RWPE1 (cell line): ENCODE measurements around the gene NGEF.

Source experiments
- CTCF ChIA-PET: fragments of 350-600 bp; sonication (Branson Sonifier 250); formaldehyde crosslinking; extraction: SDS; loops from one replicate; lab custom pipeline; 2021; lab: Yijun Ruan, JAX
- POLR2A ChIA-PET: fragments of 400-600 bp; formaldehyde crosslinking; extraction: SDS; loops from one replicate; lab custom pipeline; 2020; ENCODE audit warnings: antibody characterized with exemption; ENCODE audit not compliant: low non-redundant PET; lab: Yijun Ruan, JAX
- DNase-seq: peaks from one replicate; pipeline ENCODE4 v3.0.0; 2012; ENCODE audit warnings: low spot score
- H3K27ac ChIP-seq: fragments of 450-650 bp; 2 replicates; pipeline ENCODE4 v1.5.1; 2017
- CTCF ChIP-seq: fragments of 450-650 bp; conservative IDR thresholded peaks from 2 replicates; pipeline ENCODE4 v1.5.1; 2017; ENCODE audit warnings: low read depth, mild to moderate bottlenecking

The NGEF gene

GRCh38 chr2:232982926-232983668 is 30.0 kb downstream of the NGEF start:
- ChIA-PET CTCF (no interaction called here), POLR2A (no interaction called here)
- no peak for DNase-seq
- TF ChIP-seq CTCF = no peak
- H3K27ac ChIP-seq = peak overlapping the region; percentile 4; the same call in 1 of the 2 replicates

GRCh38 chr2:232981767-232982360 is 31.2 kb downstream of the NGEF start:
- ChIA-PET POLR2A (no interaction called here), CTCF (interaction anchor here (0.6 to 1.5 kb wide), 2 partner anchors 73 to 142 kb away, joined by 3 to 11 read pairs; no protein-coding TSS in a partner anchor)
- DNase-seq = no peak
- no peak for TF ChIP-seq CTCF
- 0 out of 2 replicates have a peak overlapping the region, but pooled peaks have one; percentile 21 for H3K27ac ChIP-seq

GRCh38 chr2:232981356-232981755 is 31.7 kb downstream of the NGEF start:
- H3K27ac ChIP-seq = 0 out of 2 replicates have a peak overlapping the region, but pooled peaks have one; percentile 21
- ChIA-PET CTCF (interaction anchor here (0.6 to 1.5 kb wide), 3 partner anchors 47 to 376 kb away, joined by 4 to 11 read pairs (median 5); no protein-coding TSS in a partner anchor), POLR2A (no interaction called here)
- no peak for TF ChIP-seq CTCF
- no peak for DNase-seq

GRCh38 chr2:232980683-232981082 is 32.4 kb downstream of the NGEF start:
- ChIA-PET CTCF (interaction anchor here (0.6 to 1.5 kb wide), 5 partner anchors 48 to 376 kb away, joined by 3 to 11 read pairs (median 4); partner anchors contain the start of gene ATG16L1), POLR2A (no interaction called here)
- DNase-seq = no peak
- no peak for TF ChIP-seq CTCF
- H3K27ac ChIP-seq = peak overlapping the region; percentile 83

GRCh38 chr2:232979871-232980461 is 33.1 kb downstream of the NGEF start:
- DNase-seq = peak; percentile 74
- peak overlapping the region; percentile 83 for H3K27ac ChIP-seq
- no peak; the same call in 1 of the 2 replicates for TF ChIP-seq CTCF
- ChIA-PET POLR2A (no interaction called here), CTCF (interaction anchor here (0.6 to 1.3 kb wide), 6 partner anchors 22 to 274 kb away, joined by 3 to 5 read pairs (median 4); partner anchors contain the start of gene ATG16L1)

- no peak for DNase-seq
- H3K27ac ChIP-seq = no peak overlapping the region
- TF ChIP-seq CTCF = no peak
- CTCF ChIA-PET = interaction anchor here (0.7 kb wide), 1 partner anchor 23 kb away, joined by 3 read pairs; no protein-coding TSS in a partner anchor
- POLR2A ChIA-PET = no interaction called here
These were observed 35.6 kb downstream of the NGEF start for GRCh38 chr2:232977438-232977971.
